ENCODE measurements around the gene MAN2C1. TPM values are rescaled to one million over a fixed set of nuclear protein-coding genes. Genes with fewer than 3 reads are reported as not detected.
"Not testable (repeated sequence)": the region's sequence is repeated elsewhere in the genome, so short reads cannot be mapped to it uniquely, and the experiment has no call there.

Gene MAN2C1
- total RNA-seq, 1 experiment from 2014 or later = 239 TPM

DNA sequence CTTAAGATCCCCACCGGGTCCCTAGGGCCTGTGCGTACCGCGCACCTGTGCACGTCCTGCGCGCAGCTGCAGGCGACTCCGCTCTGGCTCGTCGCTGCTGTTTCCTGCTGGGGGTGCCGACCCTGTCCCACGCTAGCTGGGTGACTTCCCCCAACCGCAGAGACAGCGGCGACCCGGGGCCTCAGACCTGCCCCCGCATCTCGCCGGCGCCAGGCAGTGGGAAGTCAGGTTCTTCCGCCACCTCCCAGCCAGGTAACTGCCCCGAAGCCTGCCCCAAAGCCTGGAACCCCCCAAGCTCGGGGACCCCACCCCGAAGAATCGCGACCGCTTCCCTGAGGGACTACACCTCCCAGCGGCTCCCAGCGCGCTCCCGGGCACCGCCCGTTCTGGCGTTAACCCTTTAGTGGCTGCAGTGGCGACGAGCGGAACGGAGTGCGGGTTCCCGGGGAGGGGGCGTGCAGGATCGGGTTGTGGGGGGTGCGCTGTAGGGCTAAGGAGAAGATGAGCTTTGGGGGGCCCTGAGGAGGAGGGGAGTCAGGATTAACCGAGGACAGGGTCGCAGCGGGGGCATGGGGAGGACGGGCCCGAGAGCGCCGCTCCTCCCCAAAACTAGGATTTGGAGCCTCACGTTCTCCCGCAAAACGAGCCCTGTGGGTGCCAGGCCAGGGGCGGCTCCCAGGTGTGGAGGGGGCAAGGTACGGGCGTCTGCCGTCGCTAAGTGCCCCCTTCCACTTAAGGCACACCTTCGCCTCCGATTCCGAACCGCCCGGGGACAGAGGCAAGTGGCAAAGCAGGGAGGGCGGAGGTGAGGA is 21.0 kb downstream of the MAN2C1 start:
- peaks cover 15% of the 10 kb centered on the region for H3K27me3 Mint-ChIP-seq (ENCODE audit: unreplicated experiment)
- CTCF ChIA-PET = interaction anchor here (0.6 to 1.6 kb wide), 2 partner anchors 21 to 488 kb away, joined by 6 read pairs; partner anchors contain the start of gene MAN2C1
- TF ChIP-seq, protein P1, sequence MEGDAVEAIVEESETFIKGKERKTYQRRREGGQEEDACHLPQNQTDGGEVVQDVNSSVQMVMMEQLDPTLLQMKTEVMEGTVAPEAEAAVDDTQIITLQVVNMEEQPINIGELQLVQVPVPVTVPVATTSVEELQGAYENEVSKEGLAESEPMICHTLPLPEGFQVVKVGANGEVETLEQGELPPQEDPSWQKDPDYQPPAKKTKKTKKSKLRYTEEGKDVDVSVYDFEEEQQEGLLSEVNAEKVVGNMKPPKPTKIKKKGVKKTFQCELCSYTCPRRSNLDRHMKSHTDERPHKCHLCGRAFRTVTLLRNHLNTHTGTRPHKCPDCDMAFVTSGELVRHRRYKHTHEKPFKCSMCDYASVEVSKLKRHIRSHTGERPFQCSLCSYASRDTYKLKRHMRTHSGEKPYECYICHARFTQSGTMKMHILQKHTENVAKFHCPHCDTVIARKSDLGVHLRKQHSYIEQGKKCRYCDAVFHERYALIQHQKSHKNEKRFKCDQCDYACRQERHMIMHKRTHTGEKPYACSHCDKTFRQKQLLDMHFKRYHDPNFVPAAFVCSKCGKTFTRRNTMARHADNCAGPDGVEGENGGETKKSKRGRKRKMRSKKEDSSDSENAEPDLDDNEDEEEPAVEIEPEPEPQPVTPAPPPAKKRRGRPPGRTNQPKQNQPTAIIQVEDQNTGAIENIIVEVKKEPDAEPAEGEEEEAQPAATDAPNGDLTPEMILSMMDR (IDR thresholded peaks at IDR 0.05; ENCODE audit: unreplicated experiment) = no peak
- DNase-seq = peak; percentile 71
- intact Hi-C loops (cut with micrococcal nuclease; ENCODE audit: unreplicated experiment) = no loop called here
- H3K4me3 Mint-ChIP-seq (ENCODE audit: low read depth, unreplicated experiment) = peak overlapping the region; percentile 81
- H3K27ac Mint-ChIP-seq (ENCODE audit: unreplicated experiment) = peak overlapping the region; percentile 25
- no TSS peak for BruUV-seq (replicated peaks)
- no peaks in the 10 kb centered on the region for H3K9me3 Mint-ChIP-seq (ENCODE audit: low read depth, unreplicated experiment)
- peaks cover 13% of the 10 kb centered on the region for H3K4me1 Mint-ChIP-seq (ENCODE audit: low read depth, unreplicated experiment)
- H3K36me3 Mint-ChIP-seq (ENCODE audit: insufficient read depth, unreplicated experiment) = peaks cover 52% of the 10 kb centered on the region

DNA sequence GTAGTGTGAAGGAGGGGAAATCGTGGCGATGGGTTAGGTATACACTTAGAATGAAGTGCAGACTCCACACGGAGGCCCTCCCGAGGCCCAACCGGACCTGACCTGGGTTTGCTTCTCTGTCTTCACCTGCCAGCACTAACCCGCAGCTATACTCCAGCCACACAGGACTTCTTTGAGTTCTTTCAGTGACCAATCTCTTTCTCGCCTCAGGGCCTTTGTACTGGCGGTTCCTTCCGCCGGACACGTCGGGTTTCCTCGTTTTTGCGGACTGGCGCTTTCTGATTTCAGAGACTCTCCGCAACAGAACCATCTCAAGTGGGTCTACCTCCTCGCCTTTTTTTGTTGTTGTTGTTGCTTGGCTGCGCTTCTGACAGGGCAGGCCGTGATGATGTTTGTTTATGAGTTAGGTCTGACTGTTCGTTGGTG is 21.6 kb downstream of the MAN2C1 start, which contains the start of gene NEIL1:
Gene NEIL1, plus strand, starts transcription at position 244 of the 426 bp plus-strand sequence. CDS start 1,867 bp downstream, outside the sequence.
- Mint-ChIP-seq H3K4me1 (ENCODE audit: low read depth, unreplicated experiment) (peaks cover 13% of the 10 kb centered on the region), H3K9me3 (ENCODE audit: low read depth, unreplicated experiment) (no peaks in the 10 kb centered on the region), H3K36me3 (ENCODE audit: insufficient read depth, unreplicated experiment) (peaks cover 45% of the 10 kb centered on the region), H3K27me3 (ENCODE audit: unreplicated experiment) (peaks cover 15% of the 10 kb centered on the region), H3K4me3 (ENCODE audit: low read depth, unreplicated experiment) (peak within 1 kb of the TSS; percentile 81), H3K27ac (ENCODE audit: unreplicated experiment) (peak within 1 kb of the TSS; percentile 25)
- TF ChIP-seq, protein P1 (IDR thresholded peaks at IDR 0.05; ENCODE audit: unreplicated experiment) = no peak
- no TSS peak for BruUV-seq (replicated peaks)
- peak; percentile 15 for DNase-seq
- intact Hi-C loops (cut with micrococcal nuclease; ENCODE audit: unreplicated experiment) = no loop called here
- CTCF ChIA-PET = interaction anchor here (1.6 kb wide), 1 partner anchor 21 kb away, joined by 6 read pairs; the partner anchor contains the start of gene MAN2C1

DNA sequence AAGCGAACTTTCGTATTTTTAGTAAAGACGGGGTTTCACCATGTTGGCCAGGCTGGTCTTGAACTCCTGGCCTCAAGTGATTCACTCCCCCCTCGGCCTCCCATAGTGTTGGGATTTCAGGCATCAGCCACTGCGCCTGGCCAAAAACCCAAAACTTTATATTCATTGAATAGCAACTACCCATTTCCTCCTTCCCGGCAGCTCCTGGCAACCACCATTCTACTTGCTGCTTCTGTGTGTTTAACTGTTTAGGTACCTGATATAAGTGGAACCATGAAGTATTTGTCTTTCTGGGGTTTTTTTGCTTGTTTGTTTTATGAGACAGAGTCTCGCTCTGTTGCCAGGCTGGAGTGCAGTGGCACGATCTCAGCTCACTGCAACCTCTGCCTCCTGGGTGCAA is 24.5 kb downstream of the MAN2C1 start:
- H3K9me3 Mint-ChIP-seq (ENCODE audit: low read depth, unreplicated experiment); H3K27ac Mint-ChIP-seq (ENCODE audit: unreplicated experiment); intact Hi-C loops (cut with micrococcal nuclease; ENCODE audit: unreplicated experiment); CTCF ChIA-PET; DNase-seq; H3K4me3 Mint-ChIP-seq (ENCODE audit: low read depth, unreplicated experiment); BruUV-seq (replicated peaks): not testable (repeated sequence)
- Mint-ChIP-seq H3K27me3 (ENCODE audit: unreplicated experiment) (peaks cover 13% of the 10 kb centered on the region), H3K4me1 (ENCODE audit: low read depth, unreplicated experiment) (peaks cover 11% of the 10 kb centered on the region), H3K36me3 (ENCODE audit: insufficient read depth, unreplicated experiment) (peaks cover 27% of the 10 kb centered on the region)

DNA sequence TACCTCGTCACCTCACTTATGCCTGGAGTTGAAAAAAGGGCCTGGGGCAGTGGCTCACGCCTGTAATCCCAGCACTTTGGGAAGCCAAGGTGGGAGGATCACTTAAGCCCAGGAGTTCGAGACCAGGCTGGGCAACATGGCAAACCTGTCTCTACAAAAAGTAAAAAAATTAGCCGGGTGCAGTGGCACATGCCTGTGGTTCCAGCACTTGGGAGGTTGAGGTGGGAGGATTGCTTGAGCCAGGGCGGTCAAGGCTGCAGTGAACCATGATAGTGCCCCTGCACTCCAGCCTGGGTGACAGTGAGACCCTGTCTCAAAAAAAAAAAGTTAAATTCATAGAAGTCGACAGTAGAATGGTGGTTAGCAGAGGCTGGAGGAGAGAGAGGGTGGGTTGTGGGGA is 26.2 kb downstream of the MAN2C1 start:
- Mint-ChIP-seq H3K9me3 (ENCODE audit: low read depth, unreplicated experiment) (no peaks in the 10 kb centered on the region), H3K27me3 (ENCODE audit: unreplicated experiment) (no peaks in the 10 kb centered on the region), H3K4me3 (ENCODE audit: low read depth, unreplicated experiment) (no peak overlapping the region), H3K36me3 (ENCODE audit: insufficient read depth, unreplicated experiment) (peaks cover 10% of the 10 kb centered on the region), H3K27ac (ENCODE audit: unreplicated experiment) (no peak overlapping the region), H3K4me1 (ENCODE audit: low read depth, unreplicated experiment) (peaks cover 7% of the 10 kb centered on the region)
- DNase-seq = no peak
- TF ChIP-seq, protein P1 (IDR thresholded peaks at IDR 0.05; ENCODE audit: unreplicated experiment) = no peak
- CTCF ChIA-PET = no interaction called here
- intact Hi-C loops (cut with micrococcal nuclease; ENCODE audit: unreplicated experiment) = no loop called here
- BruUV-seq (replicated peaks) = no TSS peak
